ENCODE results near the gene THBS4. TPM values are rescaled to one million over a fixed set of nuclear protein-coding genes. Genes with fewer than 3 reads are reported as not detected.

THBS4 gene
- total and polyA plus RNA-seq, 10 of the 15 experiments (the other 5 are each of a cell fraction or from before 2014, with no cell fraction given), result 0.31 to 1.7 (median 0.75) TPM

GRCh38 chr5:80109646-80110478 is 74.7 kb downstream of the THBS4 start (continued):
- TF ChIP-seq RAD51 (IDR thresholded peaks at IDR 0.05) (no peak), NRF1 (conservative IDR thresholded peaks at IDR 0.05; ENCODE audit: low read depth, low read length) (no peak), JUNB (IDR thresholded peaks at IDR 0.05) (no peak), BRCA1 (IDR thresholded peaks at IDR 0.05; ENCODE audit: low read depth, low read length) (no peak), NBN (IDR thresholded peaks at IDR 0.05) (peak; percentile 74), MYB (IDR thresholded peaks at IDR 0.05; ENCODE audit: borderline replicate concordance, low read depth, low read length) (no peak), SIX5 (IDR thresholded peaks at IDR 0.05; ENCODE audit: low read depth, low read length, severe bottlenecking) (no peak), MEF2B (IDR thresholded peaks at IDR 0.05; ENCODE audit: partially characterized antibody, poor library complexity, severe bottlenecking) (peak; percentile 79), RUNX3 (IDR thresholded peaks at IDR 0.05; ENCODE audit: low read length) (no peak), IRF5 (IDR thresholded peaks at IDR 0.05; ENCODE audit: borderline replicate concordance) (no peak), ATF7 (IDR thresholded peaks at IDR 0.05; ENCODE audit: low read depth) (0 out of 2 replicates have a peak, but pooled peaks have one; percentile 11), SP1 (IDR thresholded peaks at IDR 0.05; ENCODE audit: low read depth, low read length) (no peak), EED (IDR thresholded peaks at IDR 0.05; ENCODE audit: low read depth) (no peak), BCL11A (IDR thresholded peaks at IDR 0.05; ENCODE audit: low read depth, low read length) (no peak), ATF3 (IDR thresholded peaks at IDR 0.05; ENCODE audit: borderline replicate concordance, extremely low read depth, low read depth, low read length) (no peak), SKIL (IDR thresholded peaks at IDR 0.05; ENCODE audit: low read depth, poor library complexity, severe bottlenecking) (peak; percentile 70), TCF12 (IDR thresholded peaks at IDR 0.05; ENCODE audit: low read depth, low read length) (no peak), CEBPB (IDR thresholded peaks at IDR 0.05; ENCODE audit: borderline replicate concordance in 1 of 2, low read depth in 2 of 2, low read length in 2 of 2) (no peak), ATF2 (IDR thresholded peaks at IDR 0.05; ENCODE audit: low read length) (no peak)
- TF ChIP-seq, protein P1, sequence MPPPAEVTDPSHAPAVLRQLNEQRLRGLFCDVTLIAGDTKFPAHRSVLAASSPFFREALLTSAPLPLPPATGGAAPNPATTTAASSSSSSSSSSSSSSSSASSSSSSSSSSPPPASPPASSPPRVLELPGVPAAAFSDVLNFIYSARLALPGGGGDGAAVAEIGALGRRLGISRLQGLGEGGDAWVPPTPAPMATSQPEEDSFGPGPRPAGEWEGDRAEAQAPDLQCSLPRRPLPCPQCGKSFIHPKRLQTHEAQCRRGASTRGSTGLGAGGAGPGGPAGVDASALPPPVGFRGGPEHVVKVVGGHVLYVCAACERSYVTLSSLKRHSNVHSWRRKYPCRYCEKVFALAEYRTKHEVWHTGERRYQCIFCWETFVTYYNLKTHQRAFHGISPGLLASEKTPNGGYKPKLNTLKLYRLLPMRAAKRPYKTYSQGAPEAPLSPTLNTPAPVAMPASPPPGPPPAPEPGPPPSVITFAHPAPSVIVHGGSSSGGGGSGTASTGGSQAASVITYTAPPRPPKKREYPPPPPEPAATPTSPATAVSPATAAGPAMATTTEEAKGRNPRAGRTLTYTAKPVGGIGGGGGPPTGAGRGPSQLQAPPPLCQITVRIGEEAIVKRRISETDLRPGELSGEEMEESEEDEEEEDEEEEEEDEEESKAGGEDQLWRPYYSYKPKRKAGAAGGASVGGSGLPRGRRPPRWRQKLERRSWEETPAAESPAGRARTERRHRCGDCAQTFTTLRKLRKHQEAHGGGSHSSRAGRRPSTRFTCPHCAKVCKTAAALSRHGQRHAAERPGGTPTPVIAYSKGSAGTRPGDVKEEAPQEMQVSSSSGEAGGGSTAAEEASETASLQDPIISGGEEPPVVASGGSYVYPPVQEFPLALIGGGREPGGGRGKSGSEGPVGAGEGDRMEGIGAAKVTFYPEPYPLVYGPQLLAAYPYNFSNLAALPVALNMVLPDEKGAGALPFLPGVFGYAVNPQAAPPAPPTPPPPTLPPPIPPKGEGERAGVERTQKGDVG (CRISPR knock-in tag; IDR thresholded peaks at IDR 0.05), result no peak
- TF ChIP-seq, protein P2, sequence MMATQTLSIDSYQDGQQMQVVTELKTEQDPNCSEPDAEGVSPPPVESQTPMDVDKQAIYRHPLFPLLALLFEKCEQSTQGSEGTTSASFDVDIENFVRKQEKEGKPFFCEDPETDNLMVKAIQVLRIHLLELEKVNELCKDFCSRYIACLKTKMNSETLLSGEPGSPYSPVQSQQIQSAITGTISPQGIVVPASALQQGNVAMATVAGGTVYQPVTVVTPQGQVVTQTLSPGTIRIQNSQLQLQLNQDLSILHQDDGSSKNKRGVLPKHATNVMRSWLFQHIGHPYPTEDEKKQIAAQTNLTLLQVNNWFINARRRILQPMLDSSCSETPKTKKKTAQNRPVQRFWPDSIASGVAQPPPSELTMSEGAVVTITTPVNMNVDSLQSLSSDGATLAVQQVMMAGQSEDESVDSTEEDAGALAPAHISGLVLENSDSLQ (IDR thresholded peaks at IDR 0.05), result peak; percentile 45; the same call in 1 of the 2 replicates

All from GM12878 (cell line).